Stimulated activated CD4-positive, alpha-beta T cell treated with anti-CD3 and anti-CD28 coated beads, Interleukin-12 subunit alpha, Interleukin-12 subunit beta, amount 100 ng/mL, for 48 hours (primary cell): ENCODE measurements around the gene PKP4.

Experiments
- DNase-seq, 3 donors: peaks; one replicate each; pipeline ENCODE4 v3.0.0-alpha.2; 2020; ENCODE audit warnings: low read depth in 2 of 3, low spot score in 1 of 3

PKP4 gene

DNA sequence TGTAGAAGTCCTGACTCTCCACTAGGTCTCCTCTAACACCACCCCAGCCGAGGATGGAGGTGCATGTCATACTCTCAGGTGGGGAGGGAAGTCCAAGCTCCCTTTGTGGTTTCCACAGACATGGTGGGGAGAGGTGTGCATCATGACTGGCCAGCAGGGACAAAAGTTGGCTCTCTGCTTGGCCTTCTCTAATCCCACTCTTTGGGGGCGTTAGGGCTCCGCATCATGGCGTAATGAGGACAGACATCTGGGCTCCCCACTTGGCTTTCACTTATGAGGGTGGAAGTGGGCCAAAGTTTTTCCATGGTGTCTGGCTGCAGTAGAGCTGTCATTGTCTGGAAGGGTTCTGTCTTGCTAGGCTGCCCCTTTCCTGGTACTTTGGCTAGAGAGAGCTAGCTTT is 257.7 kb downstream of the PKP4 start:
- no peak for DNase-seq

DNA sequence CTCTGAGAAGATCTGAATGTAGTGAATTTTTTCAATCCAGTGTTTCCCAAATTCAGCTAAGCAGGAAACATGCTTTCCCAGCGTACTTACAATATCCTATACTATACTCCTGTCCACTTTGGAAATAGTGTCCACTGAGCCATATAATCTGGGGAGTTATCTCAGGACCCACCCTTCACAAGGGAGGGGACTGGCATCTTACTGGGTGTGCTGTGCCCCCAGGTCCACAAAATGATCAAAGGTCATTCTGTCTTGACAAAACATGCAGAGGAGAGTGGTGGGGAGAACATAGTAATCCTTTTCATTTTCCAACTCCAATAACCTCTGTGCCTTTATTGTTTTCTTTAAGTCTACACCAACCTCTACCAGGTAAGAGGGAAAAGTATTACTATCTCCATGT is 258.6 kb downstream of the PKP4 start:
- DNase-seq = no peak

DNA sequence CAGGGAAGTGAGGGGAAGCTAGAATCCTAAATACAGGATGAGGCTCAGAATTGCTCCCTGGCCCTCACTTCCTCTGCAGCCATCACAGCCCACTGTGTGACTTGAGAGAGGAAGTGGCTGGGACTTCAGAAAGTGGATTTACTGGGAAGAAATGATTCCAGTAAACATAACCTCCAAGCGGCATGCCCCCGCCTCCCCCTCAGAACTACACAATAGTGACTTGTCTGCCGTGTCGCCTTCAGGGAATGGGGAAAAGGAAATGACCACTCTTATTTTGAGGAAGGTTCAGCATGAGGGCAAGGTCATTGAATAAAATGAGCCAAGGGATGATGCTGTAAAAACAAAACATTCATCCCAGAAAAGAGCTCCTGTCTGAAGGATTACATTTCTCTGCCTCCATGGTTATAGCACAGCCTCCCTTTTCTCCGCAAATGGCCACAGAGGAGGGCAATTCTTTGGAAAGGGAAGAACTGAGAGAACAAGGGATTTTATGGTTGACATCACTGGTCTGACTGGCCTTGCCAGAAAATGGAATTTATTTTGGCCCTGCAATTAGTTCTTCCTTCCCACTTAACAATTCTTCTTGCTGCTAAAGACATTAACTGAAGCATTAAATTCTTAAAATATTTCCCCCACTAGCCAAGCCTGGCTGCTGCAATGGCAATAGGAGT is 259.5 kb downstream of the PKP4 start:
- no peak for DNase-seq

DNA sequence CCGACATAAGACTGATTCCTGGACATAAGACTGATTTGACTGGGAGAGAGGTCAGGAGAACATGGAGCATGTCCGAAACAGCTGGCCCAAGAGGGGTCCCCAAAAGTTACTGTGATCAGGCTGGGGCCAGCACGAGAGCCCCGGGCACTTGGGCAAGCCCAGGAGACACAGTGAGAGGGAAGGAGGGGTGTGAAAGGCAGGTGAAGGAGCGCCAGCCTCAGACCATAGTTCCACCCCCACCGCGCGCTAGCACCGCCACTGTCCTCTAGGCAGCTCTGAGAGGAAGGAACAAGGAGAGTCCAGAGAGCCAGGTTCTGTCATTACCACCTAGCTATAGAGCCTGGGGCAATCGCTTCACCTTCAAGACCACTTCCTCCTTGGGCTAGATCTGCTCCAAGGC is 260.2 kb downstream of the PKP4 start:
- DNase-seq = no peak

DNA sequence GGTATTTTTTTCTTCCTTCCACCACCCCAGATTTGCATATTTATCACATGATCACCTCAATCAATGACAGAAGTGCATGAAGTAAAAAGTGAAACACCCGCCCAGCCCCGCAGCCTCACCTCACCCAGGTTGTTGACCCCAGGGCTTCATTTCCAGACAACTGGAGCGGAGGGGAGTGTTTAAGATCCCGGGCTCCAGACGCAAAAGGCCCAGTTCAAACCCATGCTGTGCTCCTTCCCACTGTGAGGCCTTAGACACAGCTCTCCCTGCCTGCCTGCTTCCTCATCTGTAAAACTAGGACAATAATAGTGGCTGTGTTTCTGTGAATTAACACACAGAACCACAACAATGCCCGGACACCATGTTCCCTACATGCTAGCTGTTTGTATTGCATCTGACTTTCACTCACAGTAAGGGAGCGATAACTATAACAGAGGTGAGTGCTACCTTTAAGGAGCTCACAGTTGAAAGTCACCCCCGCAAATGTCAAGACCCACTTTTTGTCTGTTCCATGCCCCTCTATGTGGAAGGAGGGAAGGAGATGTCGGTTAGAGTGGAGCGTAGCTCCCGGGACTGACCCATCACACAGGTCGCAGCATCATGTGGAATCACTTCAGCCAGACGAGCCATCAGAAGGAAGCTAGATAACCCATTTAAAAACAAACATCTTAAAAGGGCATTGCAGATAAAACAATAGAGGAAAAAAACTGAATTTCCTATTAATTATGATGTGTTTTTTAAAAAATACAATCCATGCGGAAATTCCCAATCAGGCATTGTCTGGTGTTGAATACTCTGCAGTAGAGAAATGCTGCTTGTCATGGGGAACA is 260.8 kb downstream of the PKP4 start:
- DNase-seq = no peak

DNA sequence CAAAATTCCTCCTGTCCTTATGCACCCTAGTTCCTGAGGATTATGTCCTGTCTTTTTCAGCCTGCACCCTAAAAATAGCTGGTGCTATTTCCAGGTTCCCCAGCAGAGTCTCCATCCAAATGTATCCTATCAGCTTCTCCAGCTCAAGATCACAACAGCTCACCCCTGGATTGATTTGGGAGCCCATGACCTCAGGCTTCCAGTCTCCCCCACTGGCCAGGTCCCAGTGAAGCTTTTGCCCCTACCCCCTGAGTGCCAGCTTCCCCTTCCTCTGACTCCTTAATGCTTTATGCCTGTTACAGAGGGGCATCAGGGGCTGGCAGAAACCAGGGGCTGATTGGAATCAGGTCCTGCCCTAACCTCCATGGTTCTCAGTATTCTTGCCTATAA is 261.4 kb downstream of the PKP4 start:
- DNase-seq = no peak

DNA sequence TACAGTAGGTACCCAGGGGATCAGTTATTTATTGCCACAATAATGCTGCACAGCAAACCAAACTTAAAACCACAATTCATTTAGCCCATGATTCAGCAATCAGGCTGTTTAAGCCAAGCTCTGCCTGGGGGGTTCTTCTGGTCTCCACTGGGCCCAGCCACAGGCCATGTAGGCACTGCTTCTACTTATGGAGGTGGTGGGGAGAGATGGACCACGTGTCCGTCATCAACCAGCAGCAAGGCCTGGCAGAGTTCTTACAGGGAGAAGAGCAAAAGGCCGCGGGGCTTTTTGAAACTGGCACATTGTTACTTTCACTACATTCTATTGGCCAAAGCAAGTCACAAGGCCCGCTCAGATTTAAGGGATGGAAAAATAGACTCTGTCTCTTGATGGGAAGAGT is 262.1 kb downstream of the PKP4 start:
- no peak for DNase-seq

DNA sequence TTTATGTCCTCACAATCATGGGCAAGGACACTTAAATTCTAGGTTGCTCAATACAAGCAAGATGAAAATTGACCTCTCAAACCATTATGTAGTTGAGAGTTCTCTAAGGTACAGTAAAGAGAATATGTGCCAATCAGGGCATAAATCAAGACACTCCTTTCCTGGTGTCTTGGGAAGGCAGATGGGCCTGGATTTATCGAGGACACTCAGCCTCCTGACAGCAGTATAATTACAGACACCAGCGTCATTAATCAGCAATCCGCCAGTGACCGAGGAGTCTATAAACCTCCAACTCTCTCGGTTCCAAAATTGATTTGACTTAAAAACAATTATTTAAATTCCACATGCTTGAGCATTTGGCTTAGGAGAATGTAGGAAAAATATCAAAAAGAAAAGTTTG is 262.7 kb downstream of the PKP4 start:
- DNase-seq = no peak

DNA sequence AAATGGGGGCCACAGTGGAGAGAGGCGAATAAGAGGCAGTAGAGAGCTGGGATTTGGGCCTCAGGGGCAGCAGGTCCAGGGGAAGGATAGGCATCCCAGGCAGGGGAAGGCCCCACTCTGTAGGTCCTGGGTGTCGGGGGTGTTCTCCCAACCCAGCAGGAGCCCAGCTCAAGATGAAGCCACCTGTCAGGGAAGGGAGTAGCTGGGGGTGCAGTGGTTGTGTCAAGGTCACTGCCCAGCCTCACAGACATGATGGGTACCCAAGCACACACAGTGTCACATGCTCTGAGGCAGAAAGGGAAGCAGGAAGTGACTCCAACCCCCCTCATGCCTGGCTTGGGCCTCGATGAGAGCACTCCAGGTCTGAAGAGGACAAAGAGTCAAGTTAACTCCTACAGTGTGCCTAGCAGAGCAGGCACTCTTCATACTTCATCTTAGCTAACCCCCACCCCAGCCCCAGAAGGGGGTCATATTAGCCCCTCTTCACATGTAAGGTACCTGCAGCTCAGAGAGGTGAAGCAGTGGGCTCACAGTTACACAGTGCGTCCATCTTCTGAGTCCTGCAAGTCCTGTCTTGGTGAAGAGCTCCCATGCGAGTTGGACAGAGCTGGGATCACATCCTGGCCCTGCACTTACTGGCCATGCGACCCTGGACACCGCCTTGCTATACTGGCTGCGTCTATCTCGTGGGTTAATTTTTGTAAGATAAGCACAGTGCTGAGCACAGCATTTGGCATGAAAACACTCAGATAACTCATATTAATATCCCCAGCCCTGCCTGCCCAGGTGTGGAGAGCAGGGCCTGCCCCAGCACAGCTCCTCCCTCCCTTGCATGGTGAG is 265.7 kb downstream of the PKP4 start:
- no peak for DNase-seq

DNA sequence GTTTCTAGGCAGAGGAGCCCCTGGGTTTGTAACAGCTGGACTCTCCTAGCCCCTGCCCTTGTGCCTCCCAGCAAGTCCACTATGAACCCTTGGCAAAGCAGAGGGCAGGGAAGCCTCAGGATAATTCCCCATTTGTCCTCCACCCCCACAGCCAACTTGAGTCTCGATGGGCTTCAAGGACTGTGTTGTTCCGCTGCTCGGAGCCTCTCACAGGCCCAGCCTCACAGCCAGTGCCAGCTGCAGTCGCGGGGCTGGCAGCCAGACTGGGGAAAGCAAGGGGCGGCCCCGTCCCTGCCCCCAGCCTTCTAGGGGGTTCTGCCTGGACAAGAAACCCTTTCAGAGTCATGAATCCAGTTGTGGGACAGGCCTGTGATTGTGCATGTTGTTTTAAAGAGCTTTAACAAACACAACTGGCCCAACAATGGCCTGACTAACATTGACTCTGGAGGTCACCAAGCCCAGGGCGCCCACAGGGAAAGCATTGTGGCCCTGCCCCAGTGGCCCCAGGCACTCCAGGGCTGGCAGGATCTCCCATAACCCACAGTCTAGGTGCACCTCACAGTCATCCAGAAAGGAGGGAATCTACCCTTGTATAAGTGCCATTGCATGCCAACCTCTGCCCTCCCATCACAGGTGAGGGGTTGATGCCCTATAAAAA is 266.6 kb downstream of the PKP4 start:
- DNase-seq = no peak

DNA sequence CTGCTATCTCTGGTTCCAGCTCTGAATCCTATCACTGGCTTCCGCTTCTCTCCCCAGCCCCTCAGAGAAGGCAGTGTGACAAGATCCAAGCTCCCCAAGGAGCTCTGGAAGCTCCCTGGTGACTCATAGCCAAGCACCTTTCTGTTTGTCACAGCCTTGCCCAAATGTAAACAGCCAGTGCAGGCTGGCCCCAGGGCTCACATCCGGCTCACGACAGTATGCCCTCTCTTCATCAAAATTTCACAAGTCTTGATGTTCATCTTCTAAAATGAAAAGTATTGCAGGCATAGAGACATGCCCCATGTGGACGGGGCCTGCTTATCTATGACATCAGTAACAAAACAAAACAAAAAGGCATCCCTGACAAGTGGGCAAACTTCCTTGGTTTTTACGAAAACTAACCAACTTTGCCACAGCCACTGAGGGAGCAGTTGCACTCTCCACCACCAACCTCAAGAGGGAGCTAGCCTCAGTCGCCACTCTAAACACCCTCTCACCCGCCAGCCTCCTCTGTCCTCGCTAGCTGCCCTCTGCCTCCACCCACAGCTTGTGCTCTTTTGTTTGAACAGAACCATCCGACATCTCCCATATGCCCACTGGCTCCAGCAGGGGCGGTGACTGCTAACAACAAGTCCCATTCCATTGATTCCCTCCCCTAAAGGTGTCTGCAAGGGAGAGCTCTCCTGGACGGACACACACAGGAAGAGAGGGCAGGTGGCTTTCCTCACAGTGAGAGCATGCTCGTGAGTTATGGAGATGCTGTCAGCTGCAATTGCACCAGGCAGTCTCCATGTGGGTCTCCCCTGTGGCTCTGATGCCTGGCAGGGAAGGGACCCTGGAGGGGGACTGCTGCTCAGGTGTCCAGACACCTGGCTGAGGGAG is 267.4 kb downstream of the PKP4 start:
- DNase-seq = no peak

DNA sequence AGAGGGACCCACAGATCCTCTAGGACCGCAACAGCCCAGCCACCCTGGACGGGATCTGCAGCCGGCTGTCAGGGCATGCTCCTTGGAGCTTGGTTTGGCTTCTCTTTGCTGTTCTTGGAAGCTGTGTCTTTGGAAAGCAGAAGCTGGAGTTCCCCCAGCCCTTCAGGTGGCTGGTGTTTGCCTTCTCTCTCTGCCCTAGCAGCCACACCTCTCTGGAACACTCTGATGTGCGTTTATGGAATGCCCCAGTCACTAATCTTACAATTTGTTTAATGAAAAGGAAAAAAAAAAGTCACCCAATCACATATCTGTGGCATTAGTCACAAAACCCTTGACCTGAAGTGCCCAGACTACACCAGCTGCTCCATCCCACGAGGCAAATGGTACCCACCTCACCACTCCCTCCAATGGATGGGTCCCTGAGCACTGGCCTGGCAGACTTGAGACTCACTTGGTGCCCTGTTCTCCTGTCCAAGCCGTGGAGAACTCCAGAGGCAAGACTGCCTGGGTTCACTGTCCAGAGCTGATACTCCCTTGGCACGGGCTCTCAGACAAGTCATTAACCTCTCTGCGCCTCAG is 268.1 kb downstream of the PKP4 start:
- DNase-seq = no peak

DNA sequence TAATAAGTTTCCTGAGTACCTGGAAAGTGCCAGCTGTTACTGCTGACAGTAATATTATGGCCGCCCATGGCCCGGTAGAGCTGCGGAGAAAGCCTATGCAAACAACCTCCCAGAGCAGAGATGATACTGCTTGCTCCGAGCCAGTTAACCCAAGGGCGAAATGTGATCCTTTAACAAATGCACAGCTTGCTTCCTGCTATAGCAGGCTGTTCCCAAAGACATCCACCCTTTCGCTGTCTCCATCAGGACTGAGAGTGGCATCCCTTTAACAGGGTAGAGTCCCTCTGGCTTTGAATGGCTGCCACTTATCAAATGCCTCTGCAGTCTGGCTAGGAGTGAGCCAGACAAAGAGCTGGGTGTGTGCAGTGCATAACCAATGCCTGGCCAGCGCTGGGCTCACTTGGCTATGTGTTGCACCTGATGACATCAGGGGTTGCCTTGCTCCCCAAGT is 268.7 kb downstream of the PKP4 start:
- DNase-seq = no peak

DNA sequence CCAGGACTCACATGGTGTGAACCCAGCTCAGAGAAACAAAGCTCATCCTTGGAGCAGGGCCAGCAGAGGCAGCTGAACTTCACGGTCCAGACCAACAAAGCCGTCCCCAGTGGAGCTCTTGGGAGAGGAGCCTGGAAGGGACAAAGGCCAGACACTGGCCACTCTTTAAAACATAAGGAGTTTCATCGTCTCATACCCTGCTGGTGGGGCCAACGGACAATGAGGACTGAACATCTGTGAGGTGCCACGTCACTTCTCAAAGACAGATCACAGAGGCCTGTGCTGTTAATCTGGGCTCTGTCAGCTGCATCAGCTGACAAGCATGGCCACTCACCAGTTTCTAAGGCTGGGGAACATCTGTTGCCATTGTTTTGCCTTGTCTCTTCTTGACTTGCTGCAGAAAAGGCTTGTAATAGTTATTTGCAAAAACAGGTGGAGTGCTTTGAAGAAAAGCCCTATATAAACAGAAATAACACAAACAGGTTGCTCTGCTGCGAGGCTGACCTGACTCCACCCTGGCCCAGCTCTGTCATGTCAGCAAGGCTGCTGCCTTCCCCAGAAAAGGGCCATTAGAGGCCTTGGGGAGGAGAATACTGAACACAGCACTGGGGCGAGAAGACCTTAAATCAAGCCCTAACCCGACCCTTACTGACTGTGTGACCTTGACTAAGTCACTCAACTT is 270.3 kb downstream of the PKP4 start:
- no peak for DNase-seq

DNA sequence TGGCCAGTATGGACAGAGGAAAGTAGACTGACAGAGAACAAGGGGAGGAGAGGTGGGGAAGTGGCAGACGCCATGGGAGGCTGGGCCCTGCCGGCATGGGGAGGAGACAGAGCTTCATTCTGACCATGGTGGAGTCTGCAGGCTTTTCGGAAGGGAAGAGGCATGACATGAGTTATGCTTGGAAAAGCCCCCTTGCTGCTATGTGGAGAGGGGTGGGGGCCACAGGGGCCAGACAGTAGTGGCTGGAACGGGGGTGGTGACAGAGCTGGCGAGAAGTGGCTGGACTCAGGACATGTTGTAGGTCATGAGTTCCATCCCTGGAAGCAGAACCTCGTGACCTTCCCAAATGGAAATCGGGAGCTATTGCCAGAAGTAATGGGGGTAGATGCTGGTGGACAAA is 271.7 kb downstream of the PKP4 start:
- no peak for DNase-seq

DNA sequence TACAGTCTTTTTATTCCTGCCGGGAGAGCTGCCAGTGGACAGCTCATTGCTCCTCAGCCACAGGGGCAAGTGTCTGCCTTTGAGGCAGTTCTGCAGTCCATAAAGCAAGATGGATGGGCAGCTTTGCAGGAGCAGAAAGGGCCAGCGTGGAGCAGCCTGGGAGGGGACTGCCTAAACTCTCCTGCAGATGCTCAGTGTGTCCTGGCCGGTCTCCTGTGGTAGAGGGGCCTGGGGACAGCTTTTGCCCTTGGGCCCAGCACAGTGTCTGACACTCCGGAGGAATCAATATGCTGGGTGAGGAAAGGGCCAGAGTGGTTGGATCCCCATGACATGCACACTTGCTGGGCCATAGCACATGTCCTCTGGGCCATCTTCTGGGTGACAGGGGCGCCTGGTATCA is 272.7 kb downstream of the PKP4 start:
- no peak for DNase-seq

DNA sequence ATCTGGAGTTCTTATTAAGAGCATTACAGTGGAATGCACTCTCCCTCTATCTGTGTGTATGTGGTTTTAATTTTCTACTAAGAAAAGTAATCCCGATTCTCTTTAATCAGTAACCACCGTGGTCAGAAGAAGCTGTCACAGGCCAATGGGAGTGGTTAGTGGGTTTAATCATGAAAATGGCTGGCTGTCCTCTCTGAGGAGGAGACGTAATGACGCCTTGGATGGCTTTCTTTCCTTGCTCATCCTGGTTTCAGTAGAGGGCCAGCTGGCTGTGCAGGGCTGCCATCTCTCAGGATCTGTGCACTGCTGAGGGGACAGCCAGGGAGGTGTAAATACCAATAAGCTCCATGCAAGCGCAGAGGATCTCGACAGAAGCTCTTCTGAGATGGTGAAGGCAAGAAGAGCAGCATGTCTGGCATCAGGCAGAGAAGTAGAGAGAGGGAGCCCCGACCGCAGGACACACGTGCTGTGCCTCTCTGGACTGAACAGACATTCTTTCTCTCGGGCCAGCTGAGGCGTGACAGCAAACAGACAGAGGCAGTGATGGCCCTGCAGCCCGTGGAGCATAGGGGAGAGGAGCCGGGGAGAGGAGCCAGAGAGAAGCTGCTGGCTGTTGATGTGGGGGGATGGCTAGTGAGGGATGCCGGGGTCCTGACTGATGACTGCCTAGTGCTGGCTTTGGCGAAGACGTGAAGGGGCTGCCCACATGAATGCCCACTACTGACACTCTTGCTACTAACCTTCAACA is 273.3 kb downstream of the PKP4 start:
- no peak for DNase-seq

DNA sequence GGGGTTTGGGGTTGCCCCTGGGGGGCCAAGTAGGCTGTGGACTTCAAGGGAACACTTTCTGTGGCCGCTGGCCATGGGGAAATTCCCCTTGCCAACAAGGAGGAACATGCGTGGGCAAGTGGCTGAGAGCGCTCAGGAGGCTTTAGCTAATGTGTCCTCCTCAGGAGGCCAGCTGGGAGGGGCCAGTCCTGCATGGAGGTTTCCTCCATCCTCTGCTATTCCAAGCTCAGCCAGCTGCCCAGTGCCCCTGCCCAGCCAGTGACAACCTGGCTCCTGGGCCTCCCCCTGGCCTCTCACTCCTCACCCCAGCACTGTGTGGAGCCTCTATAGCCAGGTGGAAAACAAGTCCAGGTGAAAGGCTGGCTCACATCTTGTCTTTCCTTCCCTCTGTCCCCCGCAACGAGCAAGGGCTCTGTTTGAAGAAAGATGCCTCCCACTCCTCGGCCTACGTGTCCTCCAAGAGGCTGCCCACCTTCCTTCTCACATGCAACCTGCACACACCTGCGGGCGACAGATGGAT is 273.9 kb downstream of the PKP4 start:
- DNase-seq = no peak

DNA sequence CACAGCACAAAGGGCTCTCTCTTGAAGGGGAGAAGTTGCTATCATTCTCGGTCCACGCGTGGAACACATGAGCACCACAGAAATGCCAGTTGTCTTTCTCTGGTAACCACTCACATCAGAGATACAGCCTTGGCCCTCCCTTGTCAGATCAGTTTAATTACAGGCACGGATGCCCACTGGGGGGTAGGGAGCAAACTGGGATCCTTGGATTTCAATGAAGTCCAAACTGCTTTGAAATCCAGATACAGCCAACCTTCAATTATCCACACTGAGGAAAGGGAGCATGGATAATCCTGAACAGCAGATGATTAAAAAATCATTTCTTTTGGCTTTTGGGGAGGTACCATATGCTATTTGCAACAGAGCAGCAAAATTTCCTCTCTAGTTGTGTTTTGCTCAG is 274.6 kb downstream of the PKP4 start:
- DNase-seq = no peak
